ENCODE results near the gene PAM.
"Not testable (repeated sequence)": the region's sequence is repeated elsewhere in the genome, so short reads cannot be mapped to it uniquely, and the experiment has no call there.

PAM gene

GRCh38 chr5:102946971-102947370 lies 191.9 kb downstream of the PAM start:
- FAIRE-seq = no peak

- FAIRE-seq = no peak
Measured at GRCh38 chr5:102955488-102955887, 200.4 kb downstream of the PAM start.

GRCh38 chr5:102956599-102956998 lies 201.5 kb downstream of the PAM start:
- FAIRE-seq = peak; percentile 29

- no peak for FAIRE-seq
Measured at GRCh38 chr5:102957141-102957540, 202.0 kb downstream of the PAM start.

GRCh38 chr5:102958481-102959011 lies 203.4 kb downstream of the PAM start:
- FAIRE-seq = no peak

GRCh38 chr5:102959055-102959454 lies 203.9 kb downstream of the PAM start:
- peak; percentile 12 for FAIRE-seq

- FAIRE-seq = no peak
Measured at GRCh38 chr5:102961671-102962070, 206.6 kb downstream of the PAM start.

- FAIRE-seq = no peak
Measured at GRCh38 chr5:102965653-102966052, 210.5 kb downstream of the PAM start.

GRCh38 chr5:102969641-102970040 lies 214.5 kb downstream of the PAM start:
- FAIRE-seq = no peak

GRCh38 chr5:102971676-102972293 lies 216.7 kb downstream of the PAM start:
- FAIRE-seq = peak; percentile 82

GRCh38 chr5:102974177-102974576 lies 219.1 kb downstream of the PAM start:
- FAIRE-seq = no peak

GRCh38 chr5:102975045-102975444 lies 219.9 kb downstream of the PAM start:
- no peak for FAIRE-seq

GRCh38 chr5:102975457-102976182 lies 220.5 kb downstream of the PAM start:
- no peak for FAIRE-seq

GRCh38 chr5:102981957-102982635 lies 227.0 kb downstream of the PAM start:
- FAIRE-seq = no peak

- peak; percentile 29 for FAIRE-seq
Measured at GRCh38 chr5:102986074-102986473, 231.0 kb downstream of the PAM start.

GRCh38 chr5:102988459-102988858 lies 233.4 kb downstream of the PAM start:
- no peak for FAIRE-seq

GRCh38 chr5:102991802-102992201 lies 236.7 kb downstream of the PAM start:
- no peak for FAIRE-seq

- no peak for FAIRE-seq
Measured at GRCh38 chr5:102996011-102996575, 241.0 kb downstream of the PAM start.

- no peak for FAIRE-seq
Measured at GRCh38 chr5:102998224-102998623, 243.1 kb downstream of the PAM start.

GRCh38 chr5:102999191-102999590 lies 244.1 kb downstream of the PAM start:
- FAIRE-seq = no peak

- not testable (repeated sequence) for FAIRE-seq
Measured at GRCh38 chr5:102999621-103000020, 244.5 kb downstream of the PAM start.

- no peak for FAIRE-seq
Measured at GRCh38 chr5:103000089-103000488, 245.0 kb downstream of the PAM start.

- no peak for FAIRE-seq
Measured at GRCh38 chr5:103003872-103004271, 248.8 kb downstream of the PAM start.
